WTC11 (cell line): ENCODE measurements around the gene PSD4. TPM values are rescaled to one million over a fixed set of nuclear protein-coding genes. Genes with fewer than 3 reads are reported as not detected.

Source experiments
- ATAC-seq: fragments of 200-7000 bp; cut with Tn5 transposase; 2 replicates; pipeline ENCODE4 v1.10.0; 2021; ENCODE audit warnings: mild to moderate bottlenecking, moderate library complexity
- CTCF ChIA-PET: fragments of 300-600 bp; sonication (Branson Sonifier 250); formaldehyde crosslinking; loops from one replicate; lab custom pipeline; 2021; ENCODE audit warnings: antibody characterized with exemption; lab: Charles Lee
- POLR2A ChIA-PET: fragments of 350-600 bp; sonication (Branson Sonifier 250); formaldehyde crosslinking; loops from one replicate; lab custom pipeline; 2021; ENCODE audit warnings: antibody characterized with exemption; lab: Charles Lee
- DNase-seq: peaks from one replicate; pipeline ENCODE4 v3.0.0; 2021; ENCODE audit warnings: low spot score
- H3K27ac Mint-ChIP-seq: 2 replicates; pipeline ENCODE4 v1.8.0; 2021; ENCODE audit warnings: mixed read lengths
- H3K27me3 Mint-ChIP-seq: 2 replicates; pipeline ENCODE4 v1.8.0; 2021; ENCODE audit warnings: low read depth, mild to moderate bottlenecking, moderate library complexity, mixed read lengths
- H3K36me3 Mint-ChIP-seq: 2 replicates; pipeline ENCODE4 v1.8.0; 2021; ENCODE audit warnings: mixed read lengths
- H3K4me1 Mint-ChIP-seq: 2 replicates; pipeline ENCODE4 v1.8.0; 2022; ENCODE audit warnings: mixed read lengths
- H3K4me3 Mint-ChIP-seq: 2 replicates; pipeline ENCODE4 v1.8.0; 2021; ENCODE audit warnings: mild to moderate bottlenecking, moderate library complexity, mixed read lengths
- H3K9me3 Mint-ChIP-seq: 2 replicates; pipeline ENCODE4 v1.8.0; 2021; ENCODE audit warnings: mixed read lengths
- ATF6 ChIP-seq: sonication (generic); formaldehyde crosslinking; IDR thresholded peaks from 2 replicates; pipeline ENCODE4 v1.8.1; 2023; ENCODE audit warnings: mild to moderate bottlenecking, missing genetic modification reagents
- CREM ChIP-seq: sonication (generic); formaldehyde crosslinking; IDR thresholded peaks from 2 replicates; pipeline ENCODE4 v1.8.1; 2022; ENCODE audit warnings: mild to moderate bottlenecking, missing genetic modification reagents, moderate library complexity
- ELF4 ChIP-seq: sonication (generic); formaldehyde crosslinking; IDR thresholded peaks from 2 replicates; pipeline ENCODE4 v1.8.1; 2022; ENCODE audit warnings: low read depth, mild to moderate bottlenecking, moderate library complexity, missing genetic modification reagents
- ESRRA ChIP-seq: sonication (generic); formaldehyde crosslinking; IDR thresholded peaks from 2 replicates; pipeline ENCODE4 v1.8.1; 2022; ENCODE audit warnings: mild to moderate bottlenecking, missing genetic modification reagents, borderline replicate concordance
- FOXP1 ChIP-seq: sonication (generic); formaldehyde crosslinking; IDR thresholded peaks from 2 replicates; pipeline ENCODE4 v1.8.0; 2022; ENCODE audit warnings: missing genetic modification reagents, mild to moderate bottlenecking, moderate library complexity, borderline replicate concordance
- HMGA2 ChIP-seq: fragments of 250-450 bp; sonication (Bioruptor Pico); IDR thresholded peaks from 2 replicates; pipeline ENCODE4 v1.4.0; 2021; ENCODE audit warnings: mild to moderate bottlenecking, moderate library complexity
- HMGXB4 ChIP-seq: sonication (generic); formaldehyde crosslinking; IDR thresholded peaks from 2 replicates; pipeline ENCODE4 v1.8.1; 2023; ENCODE audit warnings: mild to moderate bottlenecking, moderate library complexity, missing genetic modification reagents
- MAX ChIP-seq: sonication (generic); formaldehyde crosslinking; IDR thresholded peaks from 2 replicates; pipeline ENCODE4 v1.8.0; 2022; ENCODE audit warnings: mild to moderate bottlenecking, missing genetic modification reagents
- MXD4 ChIP-seq: fragments of 250-450 bp; sonication (Bioruptor Pico); IDR thresholded peaks from 2 replicates; pipeline ENCODE4 v1.8.0; 2021; ENCODE audit warnings: mild to moderate bottlenecking, moderate library complexity, borderline replicate concordance
- SMAD4 ChIP-seq: sonication (generic); formaldehyde crosslinking; IDR thresholded peaks from 2 replicates; pipeline ENCODE4 v1.8.0; 2022; ENCODE audit warnings: mild to moderate bottlenecking, missing genetic modification reagents
- ZBTB21 ChIP-seq: sonication (generic); formaldehyde crosslinking; IDR thresholded peaks from 2 replicates; pipeline ENCODE4 v1.8.1; 2023; ENCODE audit warnings: mild to moderate bottlenecking, missing genetic modification reagents, borderline replicate concordance
- ZNF121 ChIP-seq: sonication (generic); formaldehyde crosslinking; IDR thresholded peaks from 2 replicates; pipeline ENCODE4 v1.8.0; 2023; ENCODE audit warnings: missing genetic modification reagents
- ZNF281 ChIP-seq: sonication (generic); formaldehyde crosslinking; IDR thresholded peaks from 2 replicates; pipeline ENCODE4 v1.8.0; 2023; ENCODE audit warnings: mild to moderate bottlenecking, missing genetic modification reagents
- ZNF423 ChIP-seq: fragments of 250-450 bp; sonication (Bioruptor Pico); IDR thresholded peaks from 2 replicates; pipeline ENCODE4 v2.1.2; 2022; ENCODE audit warnings: mild to moderate bottlenecking, moderate library complexity
- total RNA-seq: library from RNA; stranded (reverse); gene quantifications from 3 replicates; pipeline ENCODE4 v1.2.3, GENCODE V29; 2021
- TF ChIP-seq, protein P1 (sequence below): sonication (generic); formaldehyde crosslinking; IDR thresholded peaks from 2 replicates; pipeline ENCODE4 v1.8.1; 2023; ENCODE audit warnings: mild to moderate bottlenecking, missing genetic modification reagents
- TF ChIP-seq, protein P2 (sequence below): fragments of 250-450 bp; sonication (Bioruptor Pico); conservative IDR thresholded peaks from 2 replicates; pipeline ENCODE4 v1.9.0; 2021; ENCODE audit warnings: mild to moderate bottlenecking

The PSD4 gene
- total RNA-seq, 1 experiment from 2014 or later = 1.5 TPM

DNA sequence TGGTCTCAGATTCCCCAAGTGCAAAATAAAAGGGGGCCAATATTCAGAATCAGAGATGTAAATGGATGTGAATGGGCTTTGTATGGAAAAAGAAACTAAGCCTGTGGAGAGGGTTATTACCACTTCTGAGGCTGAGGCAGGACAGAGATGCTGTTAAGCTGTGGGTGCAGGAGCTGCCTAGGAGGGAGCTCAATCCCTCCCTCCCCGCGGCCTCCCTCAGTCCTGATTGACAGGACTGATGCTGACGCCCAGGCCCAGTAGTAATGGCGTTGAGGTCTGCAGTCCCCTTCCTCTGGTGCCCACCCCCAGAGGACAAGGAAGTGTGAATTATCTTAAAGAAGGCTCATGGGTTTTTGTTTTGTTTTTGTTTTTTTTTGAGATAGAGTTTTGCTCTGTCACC is 40.4 kb downstream of the PSD4 start:
- ChIA-PET CTCF (interaction anchor here (1.1 to 4.3 kb wide), 4 partner anchors 10 to 157 kb away, joined by 4 to 37 read pairs (median 14); no protein-coding TSS in a partner anchor), POLR2A (no interaction called here)
- no peaks in the 10 kb centered on the region for H3K9me3 Mint-ChIP-seq
- H3K36me3 Mint-ChIP-seq = no peaks in the 10 kb centered on the region
- DNase-seq (no peak), ATAC-seq (no peak)
- H3K27me3 Mint-ChIP-seq = 0 out of 2 replicates have a peak, but pooled peaks cover 2% of the 10 kb centered on the region
- no peak overlapping the region for H3K4me3 Mint-ChIP-seq
- peaks cover 31% of the 10 kb centered on the region for H3K4me1 Mint-ChIP-seq
- no peak overlapping the region for H3K27ac Mint-ChIP-seq
- TF ChIP-seq ELF4 (no peak), ZNF423 (CRISPR knock-in tag) (no peak), ZBTB21 (no peak), HMGXB4 (CRISPR knock-in tag) (no peak), ZNF281 (CRISPR knock-in tag) (no peak), HMGA2 (CRISPR knock-in tag) (no peak)
- TF ChIP-seq, protein P1, sequence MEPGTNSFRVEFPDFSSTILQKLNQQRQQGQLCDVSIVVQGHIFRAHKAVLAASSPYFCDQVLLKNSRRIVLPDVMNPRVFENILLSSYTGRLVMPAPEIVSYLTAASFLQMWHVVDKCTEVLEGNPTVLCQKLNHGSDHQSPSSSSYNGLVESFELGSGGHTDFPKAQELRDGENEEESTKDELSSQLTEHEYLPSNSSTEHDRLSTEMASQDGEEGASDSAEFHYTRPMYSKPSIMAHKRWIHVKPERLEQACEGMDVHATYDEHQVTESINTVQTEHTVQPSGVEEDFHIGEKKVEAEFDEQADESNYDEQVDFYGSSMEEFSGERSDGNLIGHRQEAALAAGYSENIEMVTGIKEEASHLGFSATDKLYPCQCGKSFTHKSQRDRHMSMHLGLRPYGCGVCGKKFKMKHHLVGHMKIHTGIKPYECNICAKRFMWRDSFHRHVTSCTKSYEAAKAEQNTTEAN (CRISPR knock-in tag) = no peak

DNA sequence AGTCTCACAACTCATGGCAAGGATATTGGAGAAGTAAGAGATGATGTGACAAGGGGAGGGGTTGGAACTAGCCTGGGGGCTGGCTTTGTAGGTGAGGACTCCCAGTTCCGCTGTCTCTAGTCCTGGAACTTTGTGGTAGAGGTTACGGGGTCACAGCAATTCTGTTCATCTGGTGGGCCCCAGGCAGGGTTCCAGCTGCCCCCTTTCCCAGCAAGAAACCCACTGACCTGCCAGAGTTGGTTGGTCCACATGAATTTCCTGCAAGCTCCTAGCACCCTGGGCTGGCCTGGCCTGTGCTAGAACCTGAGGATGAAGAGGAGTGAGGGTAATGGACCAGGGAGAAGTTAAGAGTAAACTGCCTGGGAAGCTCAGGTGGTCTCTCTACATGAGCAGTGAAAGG is 41.3 kb downstream of the PSD4 start:
- H3K27me3 Mint-ChIP-seq = 0 out of 2 replicates have a peak, but pooled peaks cover 2% of the 10 kb centered on the region
- TF ChIP-seq, protein P2, sequence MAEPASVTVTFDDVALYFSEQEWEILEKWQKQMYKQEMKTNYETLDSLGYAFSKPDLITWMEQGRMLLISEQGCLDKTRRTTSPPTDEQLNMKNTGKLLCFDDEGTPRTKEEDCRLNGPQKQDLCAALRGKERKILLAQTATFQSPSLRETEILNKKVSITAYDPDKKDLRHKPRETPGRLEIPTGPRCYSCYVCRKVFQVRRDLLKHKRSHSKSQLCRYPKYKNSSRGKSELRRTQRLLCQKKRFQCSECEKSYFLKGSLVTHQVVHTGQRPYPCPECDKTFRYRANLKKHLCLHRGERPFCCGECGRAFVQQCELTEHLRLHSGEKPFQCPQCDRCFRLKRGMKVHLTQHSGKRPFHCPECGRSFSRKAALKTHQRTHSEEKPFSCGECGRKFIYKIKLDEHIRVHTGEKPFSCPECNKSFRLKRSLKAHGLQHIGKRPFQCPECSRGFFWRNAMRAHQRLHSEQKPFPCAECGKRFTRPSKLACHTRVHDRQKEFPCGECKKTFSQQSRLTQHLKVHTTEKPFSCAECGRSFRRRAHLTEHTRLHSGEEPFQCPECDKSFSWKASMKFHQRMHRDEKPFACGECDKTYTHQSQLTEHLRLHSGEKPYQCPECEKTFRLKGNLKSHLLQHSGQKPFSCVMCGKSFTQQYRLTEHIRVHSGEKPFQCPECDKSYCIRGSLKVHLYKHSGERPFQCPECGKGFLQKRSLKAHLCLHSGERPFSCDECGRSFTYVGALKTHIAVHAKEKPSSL (CRISPR knock-in tag) = no peak
- no peak for TF ChIP-seq MXD4 (CRISPR knock-in tag)
- no peak for TF ChIP-seq ZNF121
- TF ChIP-seq ATF6 (CRISPR knock-in tag) = no peak
- TF ChIP-seq HMGA2 (CRISPR knock-in tag) = no peak
- ChIA-PET CTCF (interaction anchor here (3.2 kb wide), 1 partner anchor 11 kb away, joined by 23 read pairs; no protein-coding TSS in a partner anchor), POLR2A (no interaction called here)
- no peak overlapping the region for H3K4me3 Mint-ChIP-seq
- ATAC-seq (no peak), DNase-seq (no peak)
- H3K9me3 Mint-ChIP-seq = no peaks in the 10 kb centered on the region
- no peaks in the 10 kb centered on the region for H3K36me3 Mint-ChIP-seq
- H3K4me1 Mint-ChIP-seq = peaks cover 34% of the 10 kb centered on the region
- H3K27ac Mint-ChIP-seq = no peak overlapping the region

DNA sequence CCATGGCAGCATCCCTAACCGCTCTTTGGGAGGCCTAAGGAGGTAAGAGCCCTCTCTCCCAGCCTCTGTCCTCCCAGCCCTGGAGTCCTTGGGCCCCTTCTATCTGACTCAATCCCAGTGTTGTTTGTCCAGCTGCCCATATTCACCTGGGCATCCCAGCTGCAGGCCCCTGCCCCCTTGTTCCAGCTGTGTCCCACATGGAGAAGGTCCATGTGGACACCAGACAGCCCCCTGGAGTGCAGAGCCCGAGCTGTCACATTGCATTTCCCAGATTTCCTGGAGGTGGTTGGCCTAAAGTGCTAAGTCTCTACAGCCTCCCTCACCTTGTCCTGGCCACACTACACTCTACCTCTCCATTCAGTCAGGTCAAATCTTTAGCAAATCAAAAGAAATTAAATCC is 42.5 kb downstream of the PSD4 start:
- Mint-ChIP-seq H3K27ac (no peak overlapping the region), H3K36me3 (no peaks in the 10 kb centered on the region), H3K4me1 (peaks cover 43% of the 10 kb centered on the region), H3K4me3 (no peak overlapping the region), H3K9me3 (no peaks in the 10 kb centered on the region)
- DNase-seq (no peak), ATAC-seq (no peak)
- no peak for TF ChIP-seq SMAD4 (CRISPR knock-in tag)
- TF ChIP-seq FOXP1 (CRISPR knock-in tag) = no peak
- no peak for TF ChIP-seq HMGA2 (CRISPR knock-in tag)
- TF ChIP-seq CREM (CRISPR knock-in tag) = no peak
- TF ChIP-seq MAX (CRISPR knock-in tag) = no peak
- no peak for TF ChIP-seq ESRRA (CRISPR knock-in tag)
- TF ChIP-seq, all 79 proteins: peak for 0
- ChIA-PET POLR2A (no interaction called here), CTCF (interaction anchor here (0.9 to 1.9 kb wide), 4 partner anchors 12 to 136 kb away, joined by 3 to 20 read pairs (median 10); no protein-coding TSS in a partner anchor)
- 0 out of 2 replicates have a peak, but pooled peaks cover 2% of the 10 kb centered on the region for H3K27me3 Mint-ChIP-seq
